ENCODE results near the gene ADARB1. TPM values are rescaled to one million over a fixed set of nuclear protein-coding genes. Genes with fewer than 3 reads are reported as not detected.

Gene ADARB1
- total RNA-seq, 1 experiment from 2014 or later = 14.6 TPM

DNA sequence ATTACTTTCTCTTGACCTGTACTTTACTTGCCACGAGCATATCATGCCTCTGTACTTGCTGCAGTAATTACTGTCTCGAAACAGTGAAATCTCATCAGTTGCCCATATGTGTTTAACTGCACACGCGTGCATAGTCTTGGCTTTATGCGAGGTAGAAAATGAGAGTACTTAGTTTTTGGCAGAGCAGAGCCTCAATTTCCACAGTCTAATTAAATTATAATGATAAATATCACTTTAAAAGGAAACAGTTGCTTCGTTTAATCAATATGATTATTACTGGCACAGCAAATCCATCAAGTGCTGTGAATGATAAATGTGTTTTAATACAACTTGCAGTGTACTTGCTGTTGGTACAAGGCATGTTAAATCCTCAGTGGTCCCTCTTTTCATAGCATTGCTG lies 47.6 kb downstream of the ADARB1 start (continued):
- TF ChIP-seq, protein P1, sequence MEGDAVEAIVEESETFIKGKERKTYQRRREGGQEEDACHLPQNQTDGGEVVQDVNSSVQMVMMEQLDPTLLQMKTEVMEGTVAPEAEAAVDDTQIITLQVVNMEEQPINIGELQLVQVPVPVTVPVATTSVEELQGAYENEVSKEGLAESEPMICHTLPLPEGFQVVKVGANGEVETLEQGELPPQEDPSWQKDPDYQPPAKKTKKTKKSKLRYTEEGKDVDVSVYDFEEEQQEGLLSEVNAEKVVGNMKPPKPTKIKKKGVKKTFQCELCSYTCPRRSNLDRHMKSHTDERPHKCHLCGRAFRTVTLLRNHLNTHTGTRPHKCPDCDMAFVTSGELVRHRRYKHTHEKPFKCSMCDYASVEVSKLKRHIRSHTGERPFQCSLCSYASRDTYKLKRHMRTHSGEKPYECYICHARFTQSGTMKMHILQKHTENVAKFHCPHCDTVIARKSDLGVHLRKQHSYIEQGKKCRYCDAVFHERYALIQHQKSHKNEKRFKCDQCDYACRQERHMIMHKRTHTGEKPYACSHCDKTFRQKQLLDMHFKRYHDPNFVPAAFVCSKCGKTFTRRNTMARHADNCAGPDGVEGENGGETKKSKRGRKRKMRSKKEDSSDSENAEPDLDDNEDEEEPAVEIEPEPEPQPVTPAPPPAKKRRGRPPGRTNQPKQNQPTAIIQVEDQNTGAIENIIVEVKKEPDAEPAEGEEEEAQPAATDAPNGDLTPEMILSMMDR (IDR thresholded peaks at IDR 0.05) = no peak
- TF ChIP-seq, protein P2, sequence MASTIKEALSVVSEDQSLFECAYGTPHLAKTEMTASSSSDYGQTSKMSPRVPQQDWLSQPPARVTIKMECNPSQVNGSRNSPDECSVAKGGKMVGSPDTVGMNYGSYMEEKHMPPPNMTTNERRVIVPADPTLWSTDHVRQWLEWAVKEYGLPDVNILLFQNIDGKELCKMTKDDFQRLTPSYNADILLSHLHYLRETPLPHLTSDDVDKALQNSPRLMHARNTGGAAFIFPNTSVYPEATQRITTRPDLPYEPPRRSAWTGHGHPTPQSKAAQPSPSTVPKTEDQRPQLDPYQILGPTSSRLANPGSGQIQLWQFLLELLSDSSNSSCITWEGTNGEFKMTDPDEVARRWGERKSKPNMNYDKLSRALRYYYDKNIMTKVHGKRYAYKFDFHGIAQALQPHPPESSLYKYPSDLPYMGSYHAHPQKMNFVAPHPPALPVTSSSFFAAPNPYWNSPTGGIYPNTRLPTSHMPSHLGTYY (CRISPR knock-in tag; IDR thresholded peaks at IDR 0.05) = no peak
- TF ChIP-seq RORB (CRISPR knock-in tag; IDR thresholded peaks at IDR 0.05) = no peak
- TF ChIP-seq ZNF121 (CRISPR knock-in tag; IDR thresholded peaks at IDR 0.05) = no peak
- no peak for TF ChIP-seq HMGA2 (CRISPR knock-in tag; IDR thresholded peaks at IDR 0.05)
- no peak for TF ChIP-seq FOXP1 (CRISPR knock-in tag; IDR thresholded peaks at IDR 0.05; ENCODE audit: borderline replicate concordance)

DNA sequence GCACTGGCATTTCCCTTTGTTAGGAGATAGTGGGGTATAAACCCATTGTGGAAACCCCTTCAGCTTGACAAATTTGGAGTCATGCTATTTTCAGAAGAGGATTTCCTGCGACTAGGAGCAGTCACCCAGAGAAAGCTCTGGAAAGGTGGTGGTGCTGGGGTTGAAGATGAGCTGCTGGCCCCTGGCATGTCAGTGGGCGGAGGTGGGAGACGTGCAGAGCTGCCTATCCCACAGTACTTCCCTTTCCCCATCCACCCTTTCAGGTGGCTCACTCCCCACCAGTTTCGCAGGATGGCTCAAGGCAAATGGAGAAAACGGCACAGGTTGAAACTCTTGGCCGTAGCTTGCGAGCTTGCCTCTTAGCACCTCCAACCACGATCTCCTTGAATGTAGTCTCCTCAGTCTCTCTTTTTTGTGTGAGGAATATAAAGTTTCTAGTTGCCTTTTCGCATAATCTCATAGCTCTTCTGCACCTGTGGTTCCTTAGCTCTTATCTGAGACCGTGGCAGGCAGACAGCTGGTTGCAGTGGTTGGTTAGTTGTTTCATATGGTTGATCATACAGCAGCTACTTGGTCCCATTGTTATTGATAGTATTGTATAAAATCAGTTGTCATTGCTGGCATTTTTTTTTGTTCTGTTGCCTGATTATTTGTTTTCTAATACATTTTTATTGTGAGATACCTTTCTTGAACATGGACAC lies 48.2 kb downstream of the ADARB1 start:
- peaks cover 2% of the 10 kb centered on the region; the same call in 1 of the 2 replicates for H3K4me1 Mint-ChIP-seq
- POLR2A ChIA-PET = no interaction called here
- no peaks in the 10 kb centered on the region for H3K9me3 Mint-ChIP-seq
- TF ChIP-seq ZNF219 (CRISPR knock-in tag; IDR thresholded peaks at IDR 0.05; ENCODE audit: borderline replicate concordance) = no peak
- no peaks in the 10 kb centered on the region for H3K36me3 Mint-ChIP-seq
- ATAC-seq (no peak), DNase-seq (ENCODE audit: low spot score) (no peak)
- CTCF ChIA-PET = interaction anchor here (0.7 to 3.2 kb wide), 4 partner anchors 16 to 170 kb away, joined by 3 to 27 read pairs (median 4); no protein-coding TSS in a partner anchor
- no peak overlapping the region for H3K4me3 Mint-ChIP-seq
- no peak overlapping the region for H3K27ac Mint-ChIP-seq
- no peaks in the 10 kb centered on the region for H3K27me3 Mint-ChIP-seq (ENCODE audit: low read depth)

DNA sequence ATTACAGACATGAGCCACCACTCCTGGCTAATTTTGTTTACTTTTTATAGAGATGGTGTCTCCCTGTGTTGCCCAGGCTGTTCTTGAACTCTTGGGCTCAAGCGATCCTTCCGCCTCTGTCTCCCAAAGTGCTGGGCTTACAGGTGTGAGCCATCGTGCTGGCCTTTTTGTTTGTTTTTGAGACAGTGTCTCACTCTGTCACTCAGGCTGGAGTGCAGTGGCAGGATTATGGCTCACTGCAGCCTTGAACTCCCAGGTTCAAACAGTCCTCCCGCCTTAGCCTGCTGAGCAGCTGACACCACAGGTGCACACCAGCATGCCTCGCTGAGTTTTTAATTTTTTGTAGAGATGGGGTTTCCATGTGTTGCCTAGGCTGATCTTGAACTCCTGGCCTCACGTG lies 49.1 kb downstream of the ADARB1 start:
- no peaks in the 10 kb centered on the region for H3K9me3 Mint-ChIP-seq
- CTCF ChIA-PET = interaction anchor here (1.9 kb wide), 1 partner anchor 24 kb away, joined by 5 read pairs; no protein-coding TSS in a partner anchor
- H3K36me3 Mint-ChIP-seq = no peaks in the 10 kb centered on the region
- TF ChIP-seq, protein P3, sequence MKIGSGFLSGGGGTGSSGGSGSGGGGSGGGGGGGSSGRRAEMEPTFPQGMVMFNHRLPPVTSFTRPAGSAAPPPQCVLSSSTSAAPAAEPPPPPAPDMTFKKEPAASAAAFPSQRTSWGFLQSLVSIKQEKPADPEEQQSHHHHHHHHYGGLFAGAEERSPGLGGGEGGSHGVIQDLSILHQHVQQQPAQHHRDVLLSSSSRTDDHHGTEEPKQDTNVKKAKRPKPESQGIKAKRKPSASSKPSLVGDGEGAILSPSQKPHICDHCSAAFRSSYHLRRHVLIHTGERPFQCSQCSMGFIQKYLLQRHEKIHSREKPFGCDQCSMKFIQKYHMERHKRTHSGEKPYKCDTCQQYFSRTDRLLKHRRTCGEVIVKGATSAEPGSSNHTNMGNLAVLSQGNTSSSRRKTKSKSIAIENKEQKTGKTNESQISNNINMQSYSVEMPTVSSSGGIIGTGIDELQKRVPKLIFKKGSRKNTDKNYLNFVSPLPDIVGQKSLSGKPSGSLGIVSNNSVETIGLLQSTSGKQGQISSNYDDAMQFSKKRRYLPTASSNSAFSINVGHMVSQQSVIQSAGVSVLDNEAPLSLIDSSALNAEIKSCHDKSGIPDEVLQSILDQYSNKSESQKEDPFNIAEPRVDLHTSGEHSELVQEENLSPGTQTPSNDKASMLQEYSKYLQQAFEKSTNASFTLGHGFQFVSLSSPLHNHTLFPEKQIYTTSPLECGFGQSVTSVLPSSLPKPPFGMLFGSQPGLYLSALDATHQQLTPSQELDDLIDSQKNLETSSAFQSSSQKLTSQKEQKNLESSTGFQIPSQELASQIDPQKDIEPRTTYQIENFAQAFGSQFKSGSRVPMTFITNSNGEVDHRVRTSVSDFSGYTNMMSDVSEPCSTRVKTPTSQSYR (CRISPR knock-in tag; IDR thresholded peaks at IDR 0.05) = no peak
- TF ChIP-seq, protein P4, sequence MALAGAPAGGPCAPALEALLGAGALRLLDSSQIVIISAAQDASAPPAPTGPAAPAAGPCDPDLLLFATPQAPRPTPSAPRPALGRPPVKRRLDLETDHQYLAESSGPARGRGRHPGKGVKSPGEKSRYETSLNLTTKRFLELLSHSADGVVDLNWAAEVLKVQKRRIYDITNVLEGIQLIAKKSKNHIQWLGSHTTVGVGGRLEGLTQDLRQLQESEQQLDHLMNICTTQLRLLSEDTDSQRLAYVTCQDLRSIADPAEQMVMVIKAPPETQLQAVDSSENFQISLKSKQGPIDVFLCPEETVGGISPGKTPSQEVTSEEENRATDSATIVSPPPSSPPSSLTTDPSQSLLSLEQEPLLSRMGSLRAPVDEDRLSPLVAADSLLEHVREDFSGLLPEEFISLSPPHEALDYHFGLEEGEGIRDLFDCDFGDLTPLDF (CRISPR knock-in tag; IDR thresholded peaks at IDR 0.05) = no peak
- TF ChIP-seq, protein P5, sequence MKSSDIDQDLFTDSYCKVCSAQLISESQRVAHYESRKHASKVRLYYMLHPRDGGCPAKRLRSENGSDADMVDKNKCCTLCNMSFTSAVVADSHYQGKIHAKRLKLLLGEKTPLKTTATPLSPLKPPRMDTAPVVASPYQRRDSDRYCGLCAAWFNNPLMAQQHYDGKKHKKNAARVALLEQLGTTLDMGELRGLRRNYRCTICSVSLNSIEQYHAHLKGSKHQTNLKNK (CRISPR knock-in tag; IDR thresholded peaks at IDR 0.05) = no peak
- TF ChIP-seq TCF7 (CRISPR knock-in tag; IDR thresholded peaks at IDR 0.05; ENCODE audit: low read depth) (no peak), ZNF671 (CRISPR knock-in tag; IDR thresholded peaks at IDR 0.05) (no peak), GABPB1 (CRISPR knock-in tag; IDR thresholded peaks at IDR 0.05) (no peak), ZBTB21 (CRISPR knock-in tag; IDR thresholded peaks at IDR 0.05; ENCODE audit: borderline replicate concordance) (no peak), PRRX2 (CRISPR knock-in tag; IDR thresholded peaks at IDR 0.05) (no peak)
- TF ChIP-seq, protein P6, sequence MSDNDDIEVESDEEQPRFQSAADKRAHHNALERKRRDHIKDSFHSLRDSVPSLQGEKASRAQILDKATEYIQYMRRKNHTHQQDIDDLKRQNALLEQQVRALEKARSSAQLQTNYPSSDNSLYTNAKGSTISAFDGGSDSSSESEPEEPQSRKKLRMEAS (CRISPR knock-in tag; IDR thresholded peaks at IDR 0.05) = no peak
- TF ChIP-seq, protein P1 (IDR thresholded peaks at IDR 0.05) = no peak
- TF ChIP-seq, protein P7, sequence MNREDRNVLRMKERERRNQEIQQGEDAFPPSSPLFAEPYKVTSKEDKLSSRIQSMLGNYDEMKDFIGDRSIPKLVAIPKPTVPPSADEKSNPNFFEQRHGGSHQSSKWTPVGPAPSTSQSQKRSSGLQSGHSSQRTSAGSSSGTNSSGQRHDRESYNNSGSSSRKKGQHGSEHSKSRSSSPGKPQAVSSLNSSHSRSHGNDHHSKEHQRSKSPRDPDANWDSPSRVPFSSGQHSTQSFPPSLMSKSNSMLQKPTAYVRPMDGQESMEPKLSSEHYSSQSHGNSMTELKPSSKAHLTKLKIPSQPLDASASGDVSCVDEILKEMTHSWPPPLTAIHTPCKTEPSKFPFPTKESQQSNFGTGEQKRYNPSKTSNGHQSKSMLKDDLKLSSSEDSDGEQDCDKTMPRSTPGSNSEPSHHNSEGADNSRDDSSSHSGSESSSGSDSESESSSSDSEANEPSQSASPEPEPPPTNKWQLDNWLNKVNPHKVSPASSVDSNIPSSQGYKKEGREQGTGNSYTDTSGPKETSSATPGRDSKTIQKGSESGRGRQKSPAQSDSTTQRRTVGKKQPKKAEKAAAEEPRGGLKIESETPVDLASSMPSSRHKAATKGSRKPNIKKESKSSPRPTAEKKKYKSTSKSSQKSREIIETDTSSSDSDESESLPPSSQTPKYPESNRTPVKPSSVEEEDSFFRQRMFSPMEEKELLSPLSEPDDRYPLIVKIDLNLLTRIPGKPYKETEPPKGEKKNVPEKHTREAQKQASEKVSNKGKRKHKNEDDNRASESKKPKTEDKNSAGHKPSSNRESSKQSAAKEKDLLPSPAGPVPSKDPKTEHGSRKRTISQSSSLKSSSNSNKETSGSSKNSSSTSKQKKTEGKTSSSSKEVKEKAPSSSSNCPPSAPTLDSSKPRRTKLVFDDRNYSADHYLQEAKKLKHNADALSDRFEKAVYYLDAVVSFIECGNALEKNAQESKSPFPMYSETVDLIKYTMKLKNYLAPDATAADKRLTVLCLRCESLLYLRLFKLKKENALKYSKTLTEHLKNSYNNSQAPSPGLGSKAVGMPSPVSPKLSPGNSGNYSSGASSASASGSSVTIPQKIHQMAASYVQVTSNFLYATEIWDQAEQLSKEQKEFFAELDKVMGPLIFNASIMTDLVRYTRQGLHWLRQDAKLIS (CRISPR knock-in tag; IDR thresholded peaks at IDR 0.05; ENCODE audit: borderline replicate concordance) = no peak

More for the DNA sequence above, 49.1 kb downstream of the ADARB1 start:
- Mint-ChIP-seq H3K4me1 (peaks cover 2% of the 10 kb centered on the region; the same call in 1 of the 2 replicates), H3K4me3 (no peak overlapping the region), H3K27me3 (ENCODE audit: low read depth) (no peaks in the 10 kb centered on the region), H3K27ac (no peak overlapping the region)
- no peak for DNase-seq (ENCODE audit: low spot score)
- POLR2A ChIA-PET = no interaction called here
- no peak for ATAC-seq

Measured in WTC11 (cell line).